ENCODE data around the gene VWA7.
A peak's percentile ranks its signal among the peaks of the same experiment; 100 is the strongest.
"Not testable (repeated sequence)": the region's sequence is repeated elsewhere in the genome, so short reads cannot be mapped to it uniquely, and the experiment has no call there.

Gene VWA7

GRCh38 chr6:31813465-31813849 is 36.3 kb upstream of the VWA7 start:
- no peak for DNase-seq
- TF ChIP-seq GATA1 (IDR thresholded peaks at IDR 0.05; ENCODE audit: low read depth, low read length) (no peak), POLR2A (IDR thresholded peaks at IDR 0.05; ENCODE audit: low read length) (no peak)

- TF ChIP-seq POLR2A (IDR thresholded peaks at IDR 0.05; ENCODE audit: low read length) (no peak), GATA1 (IDR thresholded peaks at IDR 0.05; ENCODE audit: low read depth, low read length) (no peak)
- no peak for DNase-seq
Observed at GRCh38 chr6:31811645-31812044, 34.5 kb upstream of the VWA7 start.

DNA sequence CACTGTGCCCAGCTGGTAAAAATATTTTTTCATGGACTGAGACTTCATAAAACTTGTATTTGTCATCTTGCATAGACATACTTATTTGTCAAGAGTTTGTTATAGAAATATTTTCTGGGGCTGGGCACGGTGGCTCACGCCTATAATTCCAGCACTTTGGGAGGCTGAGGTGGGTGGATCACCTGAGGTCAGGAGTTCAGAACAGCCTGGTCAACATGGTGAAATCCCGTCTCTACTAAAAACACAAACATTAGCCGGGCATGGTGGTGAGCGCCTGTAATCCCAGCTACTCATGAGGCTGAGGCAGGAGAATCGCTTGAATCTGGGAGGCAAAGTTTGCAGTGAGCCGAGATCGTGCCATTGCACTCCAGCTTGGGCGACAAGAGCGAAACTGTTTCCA is 31.5 kb upstream of the VWA7 start:
- not testable (repeated sequence) for DNase-seq

DNA sequence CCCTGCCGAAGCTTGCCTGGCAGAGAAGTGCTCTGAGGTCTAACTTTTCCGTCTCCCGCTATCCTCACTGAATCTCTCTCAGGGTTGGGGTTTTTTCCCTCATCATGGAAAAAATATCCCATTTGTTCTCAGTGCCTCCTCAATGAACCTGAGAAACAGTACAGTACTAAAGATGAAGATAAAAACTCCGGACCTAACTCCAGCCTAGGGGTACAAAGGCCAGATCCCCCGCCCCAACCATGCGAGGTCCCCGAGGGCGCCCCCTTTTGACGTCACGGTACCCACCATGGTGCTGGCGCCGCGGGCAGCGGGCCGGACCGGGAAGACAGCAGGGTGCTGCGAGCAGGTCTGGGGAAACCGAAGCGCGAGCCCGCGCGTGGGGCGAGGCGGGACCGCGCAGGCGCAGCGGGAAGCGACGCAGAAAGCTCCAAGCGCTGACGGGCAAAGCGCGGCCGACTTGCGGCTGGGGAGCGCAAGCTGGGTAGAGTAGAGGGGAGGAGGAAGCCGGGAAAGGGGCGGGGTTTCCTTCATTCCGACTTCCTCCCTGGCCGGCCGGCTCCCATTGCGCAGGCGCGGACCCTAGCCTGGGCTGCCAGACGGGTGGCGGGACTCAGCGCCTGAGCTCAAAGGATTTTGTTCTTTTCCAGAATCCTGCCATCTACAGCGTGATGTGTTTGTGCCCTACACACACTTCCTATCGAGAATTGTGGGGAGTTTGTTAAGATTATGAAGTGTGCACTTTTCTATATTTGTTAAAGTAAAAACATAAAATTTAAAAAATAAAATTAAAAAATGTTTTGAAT is 29.5 kb upstream of the VWA7 start, which contains the start of gene LSM2:
LSM2 (minus strand) TSS at position 497 of the 803 bp plus-strand sequence; CDS start at position 288, 209 bp downstream.
- DNase-seq, result peak; percentile 96 to 99
- TF ChIP-seq GATA1 (IDR thresholded peaks at IDR 0.05; ENCODE audit: low read depth, low read length) (no peak), POLR2A (IDR thresholded peaks at IDR 0.05; ENCODE audit: low read length) (peak; percentile 84)

GRCh38 chr6:31805939-31806469 is 28.9 kb upstream of the VWA7 start:
- no peak for DNase-seq
- no peak for TF ChIP-seq POLR2A (IDR thresholded peaks at IDR 0.05; ENCODE audit: low read length)
- no peak for TF ChIP-seq GATA1 (IDR thresholded peaks at IDR 0.05; ENCODE audit: low read depth, low read length)

DNA sequence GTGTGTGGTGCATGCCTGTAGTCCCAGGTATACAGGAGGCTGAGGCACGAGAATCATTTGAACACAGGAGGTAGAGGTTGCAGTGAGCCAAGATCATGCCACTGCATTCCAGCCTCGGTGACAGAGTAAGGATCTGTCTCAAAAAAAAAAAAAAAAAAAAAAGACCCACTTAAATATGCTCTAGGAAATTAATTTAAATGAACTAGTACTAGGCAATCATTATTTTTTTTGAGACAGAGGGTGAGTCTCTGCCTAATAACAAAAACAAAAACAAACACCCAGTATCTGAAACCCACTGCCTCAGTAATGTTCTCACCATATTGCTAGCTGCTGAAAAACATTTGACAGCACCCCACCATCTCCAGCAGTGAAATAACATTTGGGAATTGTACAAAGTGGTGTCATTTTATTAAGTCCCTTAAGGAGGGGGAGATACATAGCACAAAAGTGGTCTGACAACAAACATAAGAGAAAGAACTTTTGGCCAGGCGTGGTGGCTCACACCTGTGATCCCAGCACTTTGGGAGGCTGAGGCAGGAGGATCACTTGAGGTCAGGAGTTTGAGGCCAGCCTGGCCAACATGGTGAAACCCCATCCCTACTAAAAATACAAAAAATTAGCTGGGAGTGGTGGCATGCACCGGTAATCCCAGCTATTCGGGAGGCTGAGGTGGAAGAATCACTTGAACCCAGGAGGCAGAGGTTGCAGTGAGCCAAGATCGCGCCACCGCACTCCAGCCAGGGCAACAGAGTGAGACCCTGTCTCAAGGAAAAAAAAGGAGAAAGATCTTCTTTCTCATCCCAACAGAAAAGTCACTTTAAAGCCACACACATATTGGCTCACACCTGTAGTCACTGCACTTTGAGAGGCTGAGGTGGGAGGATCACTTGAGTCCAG is 24.2 kb upstream of the VWA7 start:
- DNase-seq, result not testable (repeated sequence)

DNA sequence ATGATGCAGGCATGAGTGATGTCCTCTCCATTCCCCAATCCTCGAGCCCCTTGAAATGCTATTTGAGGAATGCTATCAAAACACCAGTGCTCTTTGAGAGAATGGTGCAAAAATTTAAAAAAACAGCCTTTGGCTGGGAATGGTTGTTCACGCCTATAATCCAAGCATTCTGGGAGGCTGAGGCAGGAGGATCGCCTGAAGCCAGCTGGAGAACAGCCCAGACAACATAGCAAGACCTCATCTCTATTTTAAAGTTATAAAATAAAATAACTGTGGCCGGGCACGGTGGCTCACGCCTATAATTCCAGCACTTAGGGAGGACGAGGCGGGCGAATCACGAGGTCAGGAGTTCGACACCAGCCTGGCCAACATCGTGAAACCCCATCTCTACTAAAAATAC is 22.7 kb upstream of the VWA7 start:
- DNase-seq, result no peak
- TF ChIP-seq POLR2A (IDR thresholded peaks at IDR 0.05; ENCODE audit: low read length), result no peak
- no peak for TF ChIP-seq GATA1 (IDR thresholded peaks at IDR 0.05; ENCODE audit: low read depth, low read length)

DNA sequence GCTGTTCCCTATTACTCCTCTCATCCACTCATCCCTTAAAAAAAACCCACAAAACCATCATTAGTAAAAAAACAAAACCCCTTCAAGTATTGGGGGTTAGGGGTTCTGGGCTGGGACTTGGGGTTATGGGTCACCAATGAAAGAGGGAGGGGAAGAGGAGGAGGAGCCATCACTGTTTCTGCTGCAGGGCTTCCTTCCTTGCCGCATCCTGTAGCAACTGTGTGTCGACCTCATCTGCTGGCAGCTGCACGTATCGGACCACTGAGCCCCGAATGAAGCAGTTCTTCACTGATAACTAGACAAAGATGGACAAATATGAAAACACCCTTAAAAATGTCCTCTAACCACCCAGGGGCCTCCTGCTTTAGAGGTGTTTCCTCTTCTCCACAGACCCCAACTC is 20.5 kb upstream of the VWA7 start:
- TF ChIP-seq POLR2A (IDR thresholded peaks at IDR 0.05; ENCODE audit: low read length), result no peak
- no peak for TF ChIP-seq GATA1 (IDR thresholded peaks at IDR 0.05; ENCODE audit: low read depth, low read length)
- DNase-seq, result no peak

DNA sequence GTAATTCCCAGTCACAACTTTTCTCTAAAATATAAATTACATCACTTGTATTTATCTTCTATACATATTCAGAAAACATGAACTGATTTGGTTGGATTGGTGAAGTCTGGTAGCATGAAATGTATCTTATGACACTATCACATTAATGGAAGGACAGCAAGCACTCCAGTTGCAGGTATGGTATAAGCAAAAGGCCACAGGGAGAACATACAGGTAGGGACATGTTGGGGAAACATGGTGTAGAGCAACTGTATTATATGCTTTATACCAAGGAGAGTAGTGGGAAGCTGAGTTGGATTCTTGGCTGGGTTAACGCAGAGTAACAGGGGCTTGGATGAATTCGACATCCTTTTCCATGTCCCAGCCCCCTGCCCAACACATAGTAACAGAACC is 19.9 kb upstream of the VWA7 start:
- DNase-seq, result no peak
- TF ChIP-seq GATA1 (IDR thresholded peaks at IDR 0.05; ENCODE audit: low read depth, low read length) (no peak), POLR2A (IDR thresholded peaks at IDR 0.05; ENCODE audit: low read length) (no peak)

DNA sequence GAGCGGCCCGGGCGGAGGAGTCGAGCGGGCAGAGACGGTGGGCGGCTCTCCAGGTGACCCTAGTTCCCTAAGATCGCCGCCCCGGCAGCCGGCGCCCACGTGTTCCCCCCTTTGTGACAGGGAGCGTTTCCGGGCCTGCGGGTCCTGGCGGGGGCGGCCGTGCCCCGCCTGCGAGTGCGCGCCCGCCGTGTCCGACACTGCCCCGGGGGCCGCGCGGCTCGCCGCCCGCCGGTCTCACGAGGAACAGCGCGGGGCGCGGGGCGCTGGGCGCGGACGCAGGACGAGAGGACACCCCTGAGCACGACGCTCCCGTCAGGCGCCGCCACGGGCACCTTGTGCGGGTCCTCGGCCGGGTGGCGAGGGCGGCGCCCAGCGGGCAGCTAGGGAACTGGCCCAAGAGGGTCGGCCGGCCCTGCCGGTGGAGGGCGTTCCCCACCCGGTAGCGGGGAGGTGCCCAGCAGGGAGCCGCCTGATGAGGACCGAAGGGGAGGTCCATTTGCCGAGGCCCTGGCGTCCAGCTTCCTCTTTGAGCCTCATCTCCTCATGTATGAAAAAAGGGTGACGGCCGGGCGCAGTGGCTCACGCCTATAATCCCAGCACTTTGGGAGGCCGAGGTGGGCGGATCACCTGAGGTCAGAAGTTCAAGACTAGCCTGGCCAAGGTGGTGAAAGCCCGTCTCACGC is 18.6 kb upstream of the VWA7 start, which contains the start of gene VARS1:
VARS1 (minus strand) TSS at position 137 of the 683 bp plus-strand sequence. CDS start 535 bp downstream, outside the sequence.
- peak; percentile 93 to 96 for DNase-seq
- no peak for TF ChIP-seq GATA1 (IDR thresholded peaks at IDR 0.05; ENCODE audit: low read depth, low read length)
- TF ChIP-seq POLR2A (IDR thresholded peaks at IDR 0.05; ENCODE audit: low read length), result peak; percentile 71

GRCh38 chr6:31794866-31795615 is 17.9 kb upstream of the VWA7 start:
- TF ChIP-seq POLR2A (IDR thresholded peaks at IDR 0.05; ENCODE audit: low read length), result no peak
- no peak for TF ChIP-seq GATA1 (IDR thresholded peaks at IDR 0.05; ENCODE audit: low read depth, low read length)
- no peak for DNase-seq

- peak in 1 of 2 experiments; percentile 48 for DNase-seq
- TF ChIP-seq POLR2A (IDR thresholded peaks at IDR 0.05; ENCODE audit: low read length) (no peak), GATA1 (IDR thresholded peaks at IDR 0.05; ENCODE audit: low read depth, low read length) (no peak)
Observed at GRCh38 chr6:31794294-31794865, 17.3 kb upstream of the VWA7 start.

DNA sequence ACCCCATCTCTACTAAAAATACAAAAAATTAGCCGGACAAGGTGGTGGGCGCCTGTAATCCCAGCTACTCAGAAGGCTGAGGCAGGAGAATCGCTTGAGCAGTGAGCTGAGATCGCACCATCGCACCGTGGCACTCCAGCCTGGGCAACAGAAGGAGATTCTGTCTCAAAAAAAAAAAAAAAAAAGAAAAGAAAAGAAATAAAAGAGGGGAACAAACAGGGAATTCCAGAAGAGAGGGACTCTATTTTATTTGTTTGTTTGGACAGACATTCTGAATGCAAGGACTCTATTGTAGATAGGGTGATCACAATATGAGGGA is 16.8 kb upstream of the VWA7 start:
- DNase-seq, result not testable (repeated sequence)

Measured in erythroblast (primary cell).